ENCODE data around the gene OR51Q1.

Gene OR51Q1, protein sequence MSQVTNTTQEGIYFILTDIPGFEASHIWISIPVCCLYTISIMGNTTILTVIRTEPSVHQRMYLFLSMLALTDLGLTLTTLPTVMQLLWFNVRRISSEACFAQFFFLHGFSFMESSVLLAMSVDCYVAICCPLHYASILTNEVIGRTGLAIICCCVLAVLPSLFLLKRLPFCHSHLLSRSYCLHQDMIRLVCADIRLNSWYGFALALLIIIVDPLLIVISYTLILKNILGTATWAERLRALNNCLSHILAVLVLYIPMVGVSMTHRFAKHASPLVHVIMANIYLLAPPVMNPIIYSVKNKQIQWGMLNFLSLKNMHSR

DNA sequence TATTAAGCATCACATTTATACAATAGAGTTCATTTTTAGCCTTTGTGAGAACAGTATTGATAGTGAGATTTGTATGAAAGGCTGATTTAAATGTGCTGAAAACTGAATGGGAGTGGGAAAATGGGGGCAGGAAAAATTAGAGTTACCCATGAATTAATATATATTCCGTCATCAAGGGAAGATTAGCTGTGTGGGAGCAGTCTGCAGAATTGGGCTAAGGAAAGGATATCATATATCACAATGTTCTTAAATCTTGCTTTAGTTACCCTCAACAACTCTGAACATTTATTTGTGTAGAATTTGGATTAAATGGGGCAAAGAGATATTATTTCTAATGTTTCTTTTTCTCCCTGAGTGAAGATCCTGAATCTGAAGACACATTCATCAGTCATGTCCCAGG lies at the start of gene OR51Q1:
TSS of gene OR51Q1 (plus strand) at position 301 of the 400 bp plus-strand sequence. CDS start at position 391, 90 bp downstream.
- DNase-seq (ENCODE audit: extremely low spot score, insufficient read length, low read depth) (no peak), FAIRE-seq (no peak)

GRCh38 chr11:5380740-5381342 lies 41.1 kb upstream of the OR51Q1 start:
- FAIRE-seq (peak; percentile 74), DNase-seq (ENCODE audit: extremely low spot score, insufficient read length, low read depth) (peak; percentile 8)

DNA sequence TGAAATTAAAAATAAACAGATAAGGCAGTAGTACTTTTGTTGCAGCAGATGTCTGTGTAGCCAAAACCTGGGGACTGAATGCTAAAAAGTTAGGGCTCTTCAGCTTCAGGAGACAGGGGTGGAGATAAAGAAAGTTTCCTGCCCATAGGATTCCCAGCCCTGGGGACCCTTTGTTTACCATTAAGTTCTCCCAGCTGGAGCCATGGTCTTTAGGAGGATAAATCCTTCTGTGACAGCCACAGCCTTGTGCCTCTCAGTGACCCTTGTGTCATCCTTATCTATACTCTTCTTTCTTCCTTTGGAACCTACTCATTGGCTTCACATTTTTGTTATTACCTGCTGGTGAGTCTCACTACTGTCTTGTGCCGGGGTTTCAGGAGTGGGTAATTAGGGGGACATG lies 38.3 kb upstream of the OR51Q1 start, which contains the start of gene OR51M1:
TSS of gene OR51M1 (plus strand) at position 237 of the 400 bp plus-strand sequence. CDS start 5,587 bp downstream, outside the sequence.
- FAIRE-seq (no peak), DNase-seq (ENCODE audit: extremely low spot score, insufficient read length, low read depth) (no peak)

DNA sequence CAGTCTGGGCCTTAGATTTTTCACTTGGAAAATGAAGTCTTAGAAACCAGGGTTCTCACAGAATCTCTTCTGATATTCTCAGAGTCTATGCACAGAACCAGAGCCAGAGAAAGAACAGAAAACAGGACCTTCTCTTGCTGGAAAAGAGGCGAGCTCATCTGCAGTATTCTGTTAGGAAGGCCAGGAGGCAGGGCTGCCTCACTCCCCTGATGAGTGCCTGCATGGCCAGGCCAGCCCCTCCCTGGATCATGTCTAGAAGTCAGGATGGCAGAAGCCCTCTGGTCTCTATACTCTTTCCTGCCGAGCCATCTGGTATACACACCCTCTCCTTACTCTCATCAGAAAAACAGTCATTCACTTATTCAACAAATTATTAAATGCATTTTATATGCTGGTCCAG lies 37.6 kb upstream of the OR51Q1 start:
- no peak for FAIRE-seq
- DNase-seq (ENCODE audit: extremely low spot score, insufficient read length, low read depth), result no peak

DNA sequence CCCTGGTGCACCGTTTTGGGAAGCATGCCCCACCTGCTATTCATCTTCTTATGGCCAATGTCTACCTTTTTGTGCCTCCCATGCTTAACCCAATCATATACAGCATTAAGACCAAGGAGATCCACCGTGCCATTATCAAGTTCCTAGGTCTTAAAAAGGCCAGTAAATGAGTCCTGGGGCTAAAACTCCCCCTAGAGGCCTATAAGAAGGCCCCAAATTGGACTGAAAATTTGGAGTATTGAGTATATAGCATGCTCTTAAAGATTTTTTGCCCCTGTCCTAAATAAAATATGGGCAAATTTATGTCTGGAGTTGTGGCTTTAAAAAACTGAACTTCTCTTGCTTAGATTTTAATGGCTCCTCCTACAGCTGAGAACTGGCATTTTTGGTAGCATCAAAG lies 31.7 kb upstream of the OR51Q1 start:
- no peak for FAIRE-seq
- DNase-seq (ENCODE audit: extremely low spot score, insufficient read length, low read depth), result no peak

DNA sequence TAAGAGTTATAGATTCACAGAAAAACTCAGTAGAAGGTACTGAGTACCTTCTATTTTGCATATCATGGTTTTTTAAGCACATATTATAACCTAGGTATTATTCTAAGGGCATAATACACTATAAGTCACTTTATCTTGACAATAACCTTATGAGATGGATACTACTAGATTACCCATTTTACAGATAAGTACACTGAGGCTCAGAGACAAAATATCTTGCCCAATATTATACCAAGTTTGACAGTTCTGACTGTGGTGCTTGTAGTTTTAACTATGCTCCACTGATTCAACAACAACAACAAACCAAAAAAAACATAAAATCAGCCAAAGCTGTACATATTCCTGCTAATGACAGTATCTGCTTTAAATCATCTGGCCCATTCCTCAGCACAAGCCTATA lies 27.8 kb upstream of the OR51Q1 start:
- no peak for FAIRE-seq
- no peak for DNase-seq (ENCODE audit: extremely low spot score, insufficient read length, low read depth)

GRCh38 chr11:5398936-5399335 lies 23.0 kb upstream of the OR51Q1 start:
- FAIRE-seq (no peak), DNase-seq (ENCODE audit: extremely low spot score, insufficient read length, low read depth) (no peak)

DNA sequence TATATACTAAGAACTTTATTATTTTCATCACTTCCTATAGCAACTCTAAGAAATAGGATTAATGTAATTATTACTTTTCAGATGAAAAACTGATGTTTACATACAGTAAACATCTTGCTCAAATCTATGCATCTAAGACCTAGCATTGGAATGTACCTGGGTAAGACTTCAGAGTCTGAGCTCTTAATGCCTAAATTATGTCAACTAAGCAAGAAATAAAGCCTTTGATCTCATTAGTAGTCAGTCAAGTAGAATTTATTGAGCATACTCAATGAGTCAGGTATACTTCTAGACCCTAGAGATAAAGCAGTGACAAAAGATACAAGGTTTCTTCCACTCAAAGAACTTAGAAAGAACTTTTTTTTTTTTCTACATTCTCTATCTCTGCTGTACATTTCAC lies 16.7 kb upstream of the OR51Q1 start:
- no peak for DNase-seq (ENCODE audit: extremely low spot score, insufficient read length, low read depth)
- FAIRE-seq, result no peak

DNA sequence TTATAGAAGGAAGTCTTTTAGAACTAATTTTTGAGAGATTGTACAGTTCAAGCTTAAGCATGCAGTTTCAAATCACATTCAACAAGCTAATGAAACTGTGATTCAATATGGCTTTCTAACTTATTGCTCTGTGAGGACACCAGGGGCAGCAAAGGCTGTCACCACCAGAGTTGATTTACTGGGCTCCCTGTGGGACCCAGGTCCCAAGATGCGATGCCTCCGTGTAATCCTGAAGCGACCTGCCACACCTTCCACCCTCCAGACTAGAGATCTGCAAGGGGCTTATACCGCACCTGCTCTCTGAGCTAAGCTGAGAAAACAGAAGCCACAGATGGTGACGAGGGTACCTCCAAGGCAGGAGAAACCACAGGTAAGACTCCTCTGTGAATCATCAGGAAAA lies 918 bp upstream of the OR51Q1 start:
- no peak for DNase-seq (ENCODE audit: extremely low spot score, insufficient read length, low read depth)

GRCh38 chr11:5423131-5423530 lies 1.2 kb downstream of the OR51Q1 start:
- DNase-seq (ENCODE audit: extremely low spot score, insufficient read length, low read depth), result no peak
- FAIRE-seq, result no peak

More for the DNA sequence above, 918 bp upstream of the OR51Q1 start:
- no peak for FAIRE-seq

DNA sequence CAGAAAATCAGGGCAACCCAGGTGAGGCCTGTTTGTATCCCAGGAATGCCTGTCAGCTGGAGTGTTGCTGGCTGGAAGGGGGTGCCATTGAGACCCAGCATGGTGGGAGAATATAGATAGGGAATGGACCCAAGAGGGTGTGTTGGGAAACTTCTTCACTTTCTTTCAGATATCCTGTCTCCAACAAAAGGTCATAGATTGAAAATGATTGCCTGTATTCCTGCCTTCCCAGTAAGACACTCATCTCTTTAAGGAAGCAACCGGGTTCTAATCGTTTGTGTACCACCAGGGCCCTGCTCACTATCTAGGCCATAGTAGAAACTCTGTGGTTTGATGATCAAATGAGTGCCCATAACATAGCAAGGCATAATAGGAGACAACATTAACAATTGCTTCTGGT lies 19.5 kb downstream of the OR51Q1 start, which contains the start of gene OR51I1:
TSS of gene OR51I1 (minus strand) at position 101 of the 400 bp plus-strand sequence. CDS start at position 101, 0 bp downstream.
- FAIRE-seq, result no peak
- DNase-seq (ENCODE audit: extremely low spot score, insufficient read length, low read depth), result no peak

GRCh38 chr11:5443835-5444393 lies 22.0 kb downstream of the OR51Q1 start:
- DNase-seq (ENCODE audit: extremely low spot score, insufficient read length, low read depth) (no peak), FAIRE-seq (no peak)

- FAIRE-seq (no peak), DNase-seq (ENCODE audit: extremely low spot score, insufficient read length, low read depth) (no peak)
Observed at GRCh38 chr11:5449023-5449422, 27.1 kb downstream of the OR51Q1 start, which contains the start of gene OR51I2. TSS of gene OR51I2 (plus strand) at chr11:5449323. CDS start at chr11:5453489, 4,166 bp downstream.

GRCh38 chr11:5449432-5449831 lies 27.5 kb downstream of the OR51Q1 start:
- no peak for DNase-seq (ENCODE audit: extremely low spot score, insufficient read length, low read depth)
- FAIRE-seq, result no peak

- FAIRE-seq (no peak), DNase-seq (ENCODE audit: extremely low spot score, insufficient read length, low read depth) (no peak)
Observed at GRCh38 chr11:5460983-5461621, 39.2 kb downstream of the OR51Q1 start.

GRCh38 chr11:5467527-5467926 lies 45.6 kb downstream of the OR51Q1 start:
- FAIRE-seq (no peak), DNase-seq (ENCODE audit: extremely low spot score, insufficient read length, low read depth) (no peak)
